Measurements from ENCODE around the gene PRKCI. TPM values are rescaled to one million over a fixed set of nuclear protein-coding genes. Genes with fewer than 3 reads are reported as not detected.

The PRKCI gene
- total and polyA plus RNA-seq, 2 donors (not counting 1 experiment from before 2014, with no cell fraction given), result 1.8 to 11.1 TPM

DNA sequence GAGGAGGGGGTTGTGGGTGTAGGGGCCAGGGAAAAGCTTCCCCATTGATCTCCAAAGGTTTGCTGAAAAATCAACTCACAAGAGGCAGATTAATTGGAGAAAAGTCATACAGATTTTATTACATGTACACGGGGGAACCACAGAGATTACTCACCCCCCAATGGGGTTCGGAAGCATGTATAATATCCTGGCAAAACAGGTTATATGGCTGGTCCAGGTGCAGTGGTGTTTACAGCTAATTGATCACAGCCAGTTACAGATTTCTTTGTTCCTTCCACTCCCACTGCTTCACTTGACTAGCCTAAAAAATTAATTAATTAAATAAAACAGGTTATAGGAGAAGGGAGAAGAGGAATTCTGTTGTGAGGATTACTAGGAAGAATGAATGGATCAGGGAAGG is 22.4 kb downstream of the PRKCI start:
- no CpG with 5 or more reads among the region's 2 CpGs for WGBS (ENCODE audit: insufficient coverage)

DNA sequence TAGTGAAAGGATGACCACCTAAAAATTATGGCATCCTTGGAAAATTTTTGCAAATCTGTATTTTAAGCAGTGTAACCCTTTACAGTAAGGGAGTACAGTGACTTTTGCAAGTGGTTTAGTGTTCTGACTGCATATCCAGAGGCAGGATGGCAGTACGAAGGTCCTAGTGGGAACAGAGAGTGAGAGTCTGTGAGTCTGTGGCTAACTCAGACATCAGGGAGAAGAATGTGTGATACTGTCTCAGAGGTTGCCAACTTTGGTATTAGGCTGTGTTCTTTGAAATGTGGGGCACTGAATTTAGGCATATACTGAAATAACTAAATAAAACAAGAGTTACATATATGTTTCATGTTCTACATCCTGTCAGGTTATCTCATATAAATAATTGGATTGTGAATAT is 25.7 kb downstream of the PRKCI start:
- Mint-ChIP-seq H3K4me3 (no peak overlapping the region), H3K9me3 (ENCODE audit: insufficient read depth) (peaks cover under 1% of the 10 kb centered on the region), H3K4me1 (peaks cover 5% of the 10 kb centered on the region), H3K27me3 (no peaks in the 10 kb centered on the region), H3K27ac (no peak overlapping the region)
- peaks cover 0 to 3% (median 0%) of the 10 kb centered on the region in 3 donors for H3K9me3 ChIP-seq (ENCODE audit: control extremely low read depth in 1 of 3, control insufficient read depth in 2 of 3, insufficient read depth in 1 of 3, low read length in 2 of 3)
- H3K4me3 ChIP-seq (ENCODE audit: control extremely low read depth in 1 of 5, extremely low read depth in 1 of 5, insufficient read depth in 1 of 5, low read depth in 2 of 5, low read length in 4 of 5), result no peak overlapping the region
- no peak overlapping the region for H2AFZ ChIP-seq (ENCODE audit: insufficient read depth, low read depth, low read length, poor library complexity, severe bottlenecking)
- H4K20me1 ChIP-seq (ENCODE audit: control insufficient read depth, insufficient read depth, low read length, poor library complexity, severe bottlenecking), result no peaks in the 10 kb centered on the region
- intact Hi-C loops (cut with micrococcal nuclease), result no loop called here
- H3K4me2 ChIP-seq (replicated peaks; ENCODE audit: low read depth, low read length, poor library complexity, severe bottlenecking), result no peak overlapping the region
- no peaks in the 10 kb centered on the region for H3K79me2 ChIP-seq (ENCODE audit: control insufficient read depth, insufficient read depth, low read length)
- no peaks in the 10 kb centered on the region for H3K4me1 ChIP-seq (ENCODE audit: control insufficient read depth in 2 of 2, insufficient read depth in 2 of 2, low read length in 2 of 2)
- POLR2A ChIA-PET, result no interaction called here
- CTCF ChIA-PET, result no interaction called here
- ATAC-seq (ENCODE audit: low read depth), result no peak
- no peak for DNase-seq
- WGBS (ENCODE audit: insufficient coverage), result 100% methylated on average over 1 of the region's 1 CpG
- H3K36me3 ChIP-seq (replicated peaks in 1 of 2; ENCODE audit: control extremely low read depth in 1 of 2, control insufficient read depth in 1 of 2, extremely low read depth in 1 of 2, insufficient read depth in 2 of 2, low read length in 1 of 2), result no peaks in the 10 kb centered on the region
- H3K9ac ChIP-seq (ENCODE audit: low read length), result no peak overlapping the region
- H3K27ac ChIP-seq (ENCODE audit: low read length in 2 of 2), result no peak overlapping the region
- TF ChIP-seq EZH2 (IDR thresholded peaks at IDR 0.05; ENCODE audit: borderline replicate concordance, insufficient read depth, low read depth, low read length, poor library complexity, severe bottlenecking), result no peak
- TF ChIP-seq, protein P1, sequence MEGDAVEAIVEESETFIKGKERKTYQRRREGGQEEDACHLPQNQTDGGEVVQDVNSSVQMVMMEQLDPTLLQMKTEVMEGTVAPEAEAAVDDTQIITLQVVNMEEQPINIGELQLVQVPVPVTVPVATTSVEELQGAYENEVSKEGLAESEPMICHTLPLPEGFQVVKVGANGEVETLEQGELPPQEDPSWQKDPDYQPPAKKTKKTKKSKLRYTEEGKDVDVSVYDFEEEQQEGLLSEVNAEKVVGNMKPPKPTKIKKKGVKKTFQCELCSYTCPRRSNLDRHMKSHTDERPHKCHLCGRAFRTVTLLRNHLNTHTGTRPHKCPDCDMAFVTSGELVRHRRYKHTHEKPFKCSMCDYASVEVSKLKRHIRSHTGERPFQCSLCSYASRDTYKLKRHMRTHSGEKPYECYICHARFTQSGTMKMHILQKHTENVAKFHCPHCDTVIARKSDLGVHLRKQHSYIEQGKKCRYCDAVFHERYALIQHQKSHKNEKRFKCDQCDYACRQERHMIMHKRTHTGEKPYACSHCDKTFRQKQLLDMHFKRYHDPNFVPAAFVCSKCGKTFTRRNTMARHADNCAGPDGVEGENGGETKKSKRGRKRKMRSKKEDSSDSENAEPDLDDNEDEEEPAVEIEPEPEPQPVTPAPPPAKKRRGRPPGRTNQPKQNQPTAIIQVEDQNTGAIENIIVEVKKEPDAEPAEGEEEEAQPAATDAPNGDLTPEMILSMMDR (IDR thresholded peaks at IDR 0.05), result no peak
- no peaks in the 10 kb centered on the region for H3K27me3 ChIP-seq (replicated peaks in 1 of 4; ENCODE audit: control extremely low read depth in 1 of 4, control insufficient read depth in 3 of 4, insufficient read depth in 4 of 4, low read length in 3 of 4)

More for the DNA sequence above, 22.4 kb downstream of the PRKCI start:
- no peak overlapping the region for H3K4me2 ChIP-seq (replicated peaks; ENCODE audit: low read depth, low read length, poor library complexity, severe bottlenecking)
- no peak for ATAC-seq (ENCODE audit: low read depth)
- H3K27ac ChIP-seq (ENCODE audit: low read length in 2 of 2), result no peak overlapping the region
- Mint-ChIP-seq H3K27me3 (no peaks in the 10 kb centered on the region), H3K4me3 (no peak overlapping the region), H3K27ac (no peak overlapping the region), H3K9me3 (ENCODE audit: insufficient read depth) (no peaks in the 10 kb centered on the region), H3K4me1 (peaks cover 5% of the 10 kb centered on the region)
- H2AFZ ChIP-seq (ENCODE audit: insufficient read depth, low read depth, low read length, poor library complexity, severe bottlenecking), result no peak overlapping the region
- no peak overlapping the region for H3K4me3 ChIP-seq (ENCODE audit: control extremely low read depth in 1 of 5, extremely low read depth in 1 of 5, insufficient read depth in 1 of 5, low read depth in 2 of 5, low read length in 4 of 5)
- no peak for DNase-seq
- H3K79me2 ChIP-seq (ENCODE audit: control insufficient read depth, insufficient read depth, low read length), result no peaks in the 10 kb centered on the region
- CTCF ChIA-PET, result no interaction called here
- H3K9me3 ChIP-seq (ENCODE audit: control extremely low read depth in 1 of 3, control insufficient read depth in 2 of 3, insufficient read depth in 1 of 3, low read length in 2 of 3), result peaks cover 0 to 3% (median 0%) of the 10 kb centered on the region in 3 donors
- no peaks in the 10 kb centered on the region for H3K27me3 ChIP-seq (replicated peaks in 1 of 4; ENCODE audit: control extremely low read depth in 1 of 4, control insufficient read depth in 3 of 4, insufficient read depth in 4 of 4, low read length in 3 of 4)
- intact Hi-C loops (cut with micrococcal nuclease), result no loop called here
- H3K36me3 ChIP-seq (replicated peaks in 1 of 2; ENCODE audit: control extremely low read depth in 1 of 2, control insufficient read depth in 1 of 2, extremely low read depth in 1 of 2, insufficient read depth in 2 of 2, low read length in 1 of 2), result no peaks in the 10 kb centered on the region
- no peaks in the 10 kb centered on the region for H3K4me1 ChIP-seq (ENCODE audit: control insufficient read depth in 2 of 2, insufficient read depth in 2 of 2, low read length in 2 of 2)
- H3K9ac ChIP-seq (ENCODE audit: low read length), result no peak overlapping the region
- TF ChIP-seq, protein P1 (IDR thresholded peaks at IDR 0.05), result no peak
- TF ChIP-seq EZH2 (IDR thresholded peaks at IDR 0.05; ENCODE audit: borderline replicate concordance, insufficient read depth, low read depth, low read length, poor library complexity, severe bottlenecking), result no peak
- no peaks in the 10 kb centered on the region for H4K20me1 ChIP-seq (ENCODE audit: control insufficient read depth, insufficient read depth, low read length, poor library complexity, severe bottlenecking)
- POLR2A ChIA-PET, result no interaction called here
